SH-SY5Y (cell line): ENCODE results near the gene CCDC73.

Experiments used
- GATA2 ChIP-seq: IDR thresholded peaks from 2 replicates; pipeline ENCODE4 v1.6.1; 2011; ENCODE audit warnings: mild to moderate bottlenecking, low read depth, low read length
- GATA3 ChIP-seq: IDR thresholded peaks from 2 replicates; pipeline ENCODE4 v1.6.1; 2011; ENCODE audit warnings: low read depth, mild to moderate bottlenecking, low read length, moderate library complexity

Gene CCDC73

DNA sequence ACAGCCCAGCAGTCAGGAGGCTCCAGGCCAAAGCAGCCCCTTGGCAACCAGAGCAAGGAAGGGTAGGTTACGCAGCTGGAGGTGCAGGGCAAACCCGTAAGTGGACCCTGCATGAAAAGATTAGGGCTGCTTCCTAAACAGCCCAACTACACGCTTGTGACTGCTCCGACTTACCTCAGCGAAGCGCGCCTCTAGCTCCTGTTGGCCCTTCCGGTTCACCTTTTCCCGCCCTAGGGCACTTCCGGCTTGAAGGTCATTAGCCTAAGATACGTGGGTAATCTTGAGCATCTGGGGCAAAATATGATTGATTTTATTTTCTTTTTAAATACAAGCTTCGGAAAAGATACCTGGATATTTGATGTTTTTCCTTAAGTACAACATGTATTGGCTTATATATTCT lies at the start of gene CCDC73:
Gene CCDC73, minus strand, starts transcription at position 224 of the 400 bp plus-strand sequence. CDS start 34,419 bp downstream, outside the sequence.
- TF ChIP-seq GATA2 (no peak), GATA3 (no peak)

- TF ChIP-seq GATA2: no peak
Observed at GRCh38 chr11:32843544-32843943, 49.1 kb upstream of the CCDC73 start.

DNA sequence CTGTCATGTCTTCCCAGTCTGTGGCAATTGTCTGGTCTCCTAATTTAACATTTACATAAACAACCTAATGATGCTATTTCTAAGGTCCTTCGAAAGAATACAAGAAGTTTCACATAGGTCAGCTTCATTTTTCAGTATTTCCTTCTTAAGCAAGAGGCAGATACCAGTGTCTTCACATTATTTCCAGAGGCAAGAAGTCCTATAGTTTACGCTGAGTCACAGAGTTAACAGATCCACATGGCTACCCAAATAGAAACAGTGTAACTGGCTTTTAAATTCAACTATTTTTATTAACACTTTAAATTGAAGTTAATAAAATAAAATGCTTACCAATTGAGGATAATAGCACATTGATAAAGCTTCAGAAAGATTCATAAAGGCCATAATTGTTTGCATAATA lies 46.1 kb upstream of the CCDC73 start:
- TF ChIP-seq GATA3 (no peak), GATA2 (no peak)

- TF ChIP-seq GATA2 (no peak), GATA3 (no peak)
Observed at GRCh38 chr11:32839308-32839707, 44.8 kb upstream of the CCDC73 start.

- TF ChIP-seq GATA3: no peak
- TF ChIP-seq GATA2: no peak
Observed at GRCh38 chr11:32838505-32839274, 44.2 kb upstream of the CCDC73 start.

GRCh38 chr11:32836946-32837345 lies 42.5 kb upstream of the CCDC73 start:
- TF ChIP-seq GATA3 (no peak), GATA2 (no peak)

DNA sequence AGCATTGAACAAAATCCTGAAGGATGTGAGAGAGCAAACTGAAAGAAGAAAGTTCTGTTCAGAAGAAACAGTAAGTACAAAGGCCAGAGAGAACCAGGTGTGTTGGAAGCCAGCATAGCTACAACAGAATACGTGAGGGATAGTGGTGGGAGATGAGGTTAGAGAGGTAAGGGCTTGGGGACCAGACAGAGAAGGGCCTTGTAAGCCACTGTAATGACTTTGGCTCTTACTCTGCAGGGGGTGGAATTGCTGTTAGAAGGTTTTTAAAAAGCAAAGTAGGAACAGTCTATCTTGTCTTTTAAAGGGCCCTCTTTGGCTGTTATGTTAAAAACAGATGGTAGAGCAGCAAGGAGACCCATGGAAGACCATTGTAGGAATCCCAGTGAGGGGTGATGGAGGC lies 39.5 kb upstream of the CCDC73 start:
- TF ChIP-seq GATA3 (no peak), GATA2 (no peak)

GRCh38 chr11:32831221-32831620 lies 36.8 kb upstream of the CCDC73 start:
- TF ChIP-seq GATA3 (no peak), GATA2 (no peak)

DNA sequence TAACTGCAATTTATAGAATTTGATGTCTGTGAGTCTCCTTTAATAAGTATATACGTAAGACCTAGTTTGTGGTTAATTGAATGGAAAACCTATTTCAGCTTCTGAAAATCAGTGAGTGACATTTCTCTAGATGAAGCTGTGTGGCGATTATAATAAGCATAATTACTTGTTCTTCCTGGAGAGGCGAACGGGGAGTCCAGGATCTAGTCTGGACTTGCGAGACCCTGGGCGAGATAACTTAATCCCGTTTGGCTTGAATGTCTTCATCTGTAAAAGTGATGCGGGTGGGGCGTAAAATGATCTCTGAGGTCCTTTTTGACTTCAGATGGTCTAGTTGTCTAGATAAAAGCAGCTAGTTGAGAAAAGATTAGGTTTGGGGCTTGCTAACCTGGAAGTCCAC lies 36.3 kb upstream of the CCDC73 start:
- no peak for TF ChIP-seq GATA3
- TF ChIP-seq GATA2: no peak

DNA sequence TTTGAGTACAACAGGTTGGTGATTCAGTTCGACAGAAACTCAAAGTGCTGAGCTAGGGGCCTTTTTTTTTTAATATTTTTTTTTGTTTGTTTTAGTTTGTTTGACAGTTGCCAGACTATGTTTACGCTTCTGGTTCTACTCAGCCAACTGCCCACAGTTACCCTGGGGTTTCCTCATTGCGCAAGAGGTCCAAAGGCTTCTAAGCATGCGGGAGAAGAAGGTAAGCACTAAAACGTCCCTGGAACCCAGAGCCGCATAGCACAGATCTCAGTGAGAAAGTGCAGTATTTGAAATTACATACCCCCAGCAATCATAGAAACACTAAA lies 35.9 kb upstream of the CCDC73 start:
- TF ChIP-seq GATA2 (no peak), GATA3 (no peak)

GRCh38 chr11:32829680-32830412 lies 35.4 kb upstream of the CCDC73 start, which contains the start of gene PRRG4:
Gene PRRG4 (plus strand): TSS chr11:32829927. CDS start chr11:32830530, 603 bp downstream.
- TF ChIP-seq GATA3 (no peak), GATA2 (no peak)

GRCh38 chr11:32829157-32829679 lies 34.8 kb upstream of the CCDC73 start:
- TF ChIP-seq GATA2: no peak
- TF ChIP-seq GATA3: no peak

- TF ChIP-seq GATA2: no peak
- no peak for TF ChIP-seq GATA3
Observed at GRCh38 chr11:32827276-32827675, 32.8 kb upstream of the CCDC73 start.

DNA sequence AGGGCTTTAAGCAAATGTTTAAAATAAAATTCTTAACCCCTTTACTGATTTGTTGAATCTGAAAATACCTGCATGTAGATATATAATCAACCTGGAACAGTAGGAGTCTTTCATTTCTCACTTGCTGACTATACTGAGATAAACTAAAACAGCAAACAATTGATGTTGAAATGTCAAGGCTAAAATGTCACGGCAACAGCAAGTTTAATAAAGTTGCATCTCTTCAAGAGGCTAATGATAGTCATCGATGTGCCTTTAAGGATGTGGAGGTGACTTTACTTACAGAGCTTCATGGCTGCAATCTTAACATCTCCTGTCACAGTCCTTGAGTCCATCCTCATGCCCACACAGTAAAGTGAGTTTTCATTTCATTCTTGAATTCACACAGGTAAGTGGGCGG lies 31.7 kb upstream of the CCDC73 start:
- no peak for TF ChIP-seq GATA2
